K562 (cell line): Measurements from ENCODE around the gene KCTD1.

Experiments
- CTCF ChIP-seq, 3 experiments: IDR thresholded peaks in 2 of 3; conservative IDR thresholded peaks in 1 of 3; 2 replicates each; pipeline ENCODE4 v1.5.1; 2011 to 2012; ENCODE audit warnings: low read length in 3 of 3, mild to moderate bottlenecking in 3 of 3, control low read depth in 2 of 3, improper control_type of control experiment in 1 of 3, inconsistent platforms in 1 of 3, low read depth in 1 of 3, mixed read lengths in 1 of 3, moderate library complexity in 1 of 3; ENCODE audit not compliant: insufficient read depth in 2 of 3
- FIP1L1 ChIP-seq: fragments of 200-400 bp; formaldehyde crosslinking; IDR thresholded peaks from 2 replicates; pipeline ENCODE4 v1.6.1; 2018; ENCODE audit warnings: mild to moderate bottlenecking, low read depth, low read length; ENCODE audit not compliant: poor library complexity, severe bottlenecking
- FOXM1 ChIP-seq, 2 experiments: fragments of 450-650 bp in 1 of 2; sonication (generic) in 1 of 2; formaldehyde crosslinking in 1 of 2; IDR thresholded peaks; 2 replicates each; pipeline versions ENCODE4 v1.6.1 to v1.9.0; 2017 to 2022; ENCODE audit warnings: low read depth in 2 of 2, mild to moderate bottlenecking in 2 of 2, missing genetic modification reagents in 1 of 2, moderate library complexity in 1 of 2
- RCOR1 ChIP-seq, 2 experiments: IDR thresholded peaks; 2 replicates each; pipeline ENCODE4 v1.6.1; 2012; ENCODE audit warnings: low read depth in 2 of 2, low read length in 2 of 2, borderline replicate concordance in 1 of 2, improper control_type of control experiment in 1 of 2
- THRA ChIP-seq: fragments of 450-650 bp; IDR thresholded peaks from 2 replicates; pipeline ENCODE4 v1.6.1; 2017; ENCODE audit warnings: mild to moderate bottlenecking, moderate library complexity

- no peak for TF ChIP-seq RCOR1 (IDR thresholded peaks at IDR 0.05; ENCODE audit: borderline replicate concordance in 1 of 2, low read depth in 2 of 2, low read length in 2 of 2)
- no peak for TF ChIP-seq FIP1L1
- no peak for TF ChIP-seq CTCF (IDR thresholded peaks at IDR 0.05 in 2 of 3, conservative IDR thresholded peaks at IDR 0.05 in 1 of 3; ENCODE audit: insufficient read depth in 2 of 3, low read depth in 1 of 3, low read length in 3 of 3)
- TF ChIP-seq FOXM1 (IDR thresholded peaks at IDR 0.05; ENCODE audit: low read depth), result no peak
- no peak for TF ChIP-seq FOXM1 (CRISPR knock-in tag; IDR thresholded peaks at IDR 0.05; ENCODE audit: low read depth)
- no peak for TF ChIP-seq THRA
Measured at GRCh38 chr18:26526128-26526965, 22.0 kb downstream of the KCTD1 start.
